ENCODE results near the gene ZIM2.

ZIM2 gene

GRCh38 chr19:56732976-56733375, 107.5 kb downstream of the ZIM2 start:
- no peak overlapping the region for H3K4me3 Mint-ChIP-seq
- H3K9me3 Mint-ChIP-seq, result peaks cover 16 to 30% of the 10 kb centered on the region in 2 donors
- H3K4me1 Mint-ChIP-seq, result no peaks in the 10 kb centered on the region
- peaks cover 1 to 5% of the 10 kb centered on the region in 2 donors for H3K36me3 Mint-ChIP-seq
- DNase-seq (no peak), ATAC-seq (replicated peaks) (no peak)
- no peak overlapping the region for H3K27ac Mint-ChIP-seq
- H3K27me3 Mint-ChIP-seq, result no peaks in the 10 kb centered on the region

- Mint-ChIP-seq H3K9me3 (peaks cover 11 to 21% of the 10 kb centered on the region in 2 donors), H3K4me3 (no peak overlapping the region), H3K27me3 (peaks cover 0 to 8% of the 10 kb centered on the region in 2 donors), H3K36me3 (peaks cover 5 to 16% of the 10 kb centered on the region in 2 donors), H3K27ac (no peak overlapping the region), H3K4me1 (no peaks in the 10 kb centered on the region)
- DNase-seq (no peak), ATAC-seq (replicated peaks) (no peak)
These were observed 112.8 kb downstream of the ZIM2 start for GRCh38 chr19:56727677-56728076.

GRCh38 chr19:56725829-56726424, 114.6 kb downstream of the ZIM2 start:
- Mint-ChIP-seq H3K27ac (no peak overlapping the region), H3K36me3 (peaks cover 5 to 16% of the 10 kb centered on the region in 2 donors), H3K9me3 (peaks cover 11 to 26% of the 10 kb centered on the region in 2 donors), H3K27me3 (peaks cover 0 to 8% of the 10 kb centered on the region in 2 donors), H3K4me3 (no peak overlapping the region), H3K4me1 (no peaks in the 10 kb centered on the region)
- ATAC-seq (replicated peaks) (no peak), DNase-seq (no peak)

All from stimulated activated naive B cell treated with anti-CD40 and anti-IgM and Interleukin-4, amounts not matched to agents 10 μg/mL and 1 μg/mL and 100 μg/mL, for 72 hours (primary cell).